ENCODE results near the gene MVP.

MVP gene

DNA sequence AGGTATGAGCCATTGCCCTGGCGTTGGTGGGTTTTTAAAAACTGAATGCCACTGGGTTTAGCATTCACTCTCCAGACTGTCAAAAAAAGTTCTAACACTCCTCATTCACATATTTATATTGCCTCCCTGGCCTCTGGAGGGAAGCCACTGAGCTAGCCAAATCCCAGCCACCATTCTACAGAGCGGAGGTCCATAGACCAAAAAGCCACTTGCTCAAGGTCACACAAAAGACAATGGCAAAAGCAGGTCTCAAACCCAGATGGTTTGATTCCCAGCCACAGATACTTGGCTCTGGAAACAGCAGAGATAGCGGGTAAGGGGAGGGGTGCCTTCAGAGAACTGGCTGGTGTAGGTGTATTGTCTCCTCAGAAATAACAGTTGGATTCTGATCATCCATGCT is 60.8 kb downstream of the MVP start:
- TF ChIP-seq GATA2 (IDR thresholded peaks at IDR 0.05; ENCODE audit: low read depth, low read length) (no peak), GATA3 (IDR thresholded peaks at IDR 0.05; ENCODE audit: low read depth, low read length) (no peak)

DNA sequence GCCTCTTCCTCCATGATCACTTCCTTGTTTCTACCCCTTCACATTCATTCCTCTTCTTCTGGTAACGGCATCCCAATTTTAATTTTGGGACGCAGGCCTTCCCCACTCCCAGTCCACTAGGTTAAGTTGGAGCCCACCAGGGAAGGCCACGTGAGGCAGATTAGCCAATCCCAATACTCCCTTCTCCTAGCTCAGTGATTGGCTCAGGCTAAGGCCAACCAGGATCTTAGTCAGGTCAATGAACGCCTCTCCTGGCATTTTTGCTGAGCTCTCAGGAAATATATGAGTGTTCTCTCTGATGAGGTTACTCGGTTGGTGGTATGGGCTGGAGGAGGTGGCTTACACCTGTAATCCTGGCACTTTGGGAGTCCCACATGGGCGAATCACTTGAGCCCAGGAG is 63.7 kb downstream of the MVP start:
- TF ChIP-seq GATA2 (IDR thresholded peaks at IDR 0.05; ENCODE audit: low read depth, low read length) = no peak
- no peak for TF ChIP-seq GATA3 (IDR thresholded peaks at IDR 0.05; ENCODE audit: low read depth, low read length)

GRCh38 chr16:29891525-29892457 is 71.5 kb downstream of the MVP start:
- TF ChIP-seq GATA2 (IDR thresholded peaks at IDR 0.05; ENCODE audit: low read depth, low read length) = no peak
- TF ChIP-seq GATA3 (IDR thresholded peaks at IDR 0.05; ENCODE audit: low read depth, low read length) = no peak

GRCh38 chr16:29892458-29892813 is 72.2 kb downstream of the MVP start:
- no peak for TF ChIP-seq GATA3 (IDR thresholded peaks at IDR 0.05; ENCODE audit: low read depth, low read length)

GRCh38 chr16:29893553-29893952 is 73.3 kb downstream of the MVP start:
- TF ChIP-seq GATA3 (IDR thresholded peaks at IDR 0.05; ENCODE audit: low read depth, low read length) (no peak), GATA2 (IDR thresholded peaks at IDR 0.05; ENCODE audit: low read depth, low read length) (no peak)

- TF ChIP-seq GATA3 (IDR thresholded peaks at IDR 0.05; ENCODE audit: low read depth, low read length) (no peak), GATA2 (IDR thresholded peaks at IDR 0.05; ENCODE audit: low read depth, low read length) (no peak)
Observed at GRCh38 chr16:29894352-29894751, 74.1 kb downstream of the MVP start.

DNA sequence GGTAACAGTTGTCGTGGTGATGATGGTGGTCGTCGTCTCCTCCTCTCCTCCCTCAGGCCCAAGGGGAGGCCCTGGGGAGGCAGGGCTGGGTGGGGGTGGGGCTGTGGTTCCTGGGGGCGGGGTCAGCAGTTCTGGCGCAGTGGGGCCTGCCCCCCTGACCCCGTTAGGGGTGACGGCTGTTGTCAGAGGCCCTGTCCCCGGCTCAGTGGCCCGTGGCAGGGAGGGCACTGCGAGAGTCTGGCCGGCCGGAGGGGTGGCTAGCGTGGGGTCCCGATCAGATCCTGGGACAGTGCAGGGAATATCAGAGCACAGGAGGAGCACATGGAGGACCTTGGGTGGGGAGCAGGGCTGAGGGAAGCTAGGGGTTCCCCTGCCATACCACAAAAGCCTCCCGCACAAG is 76.6 kb downstream of the MVP start:
- TF ChIP-seq GATA2 (IDR thresholded peaks at IDR 0.05; ENCODE audit: low read depth, low read length) (no peak), GATA3 (IDR thresholded peaks at IDR 0.05; ENCODE audit: low read depth, low read length) (no peak)

DNA sequence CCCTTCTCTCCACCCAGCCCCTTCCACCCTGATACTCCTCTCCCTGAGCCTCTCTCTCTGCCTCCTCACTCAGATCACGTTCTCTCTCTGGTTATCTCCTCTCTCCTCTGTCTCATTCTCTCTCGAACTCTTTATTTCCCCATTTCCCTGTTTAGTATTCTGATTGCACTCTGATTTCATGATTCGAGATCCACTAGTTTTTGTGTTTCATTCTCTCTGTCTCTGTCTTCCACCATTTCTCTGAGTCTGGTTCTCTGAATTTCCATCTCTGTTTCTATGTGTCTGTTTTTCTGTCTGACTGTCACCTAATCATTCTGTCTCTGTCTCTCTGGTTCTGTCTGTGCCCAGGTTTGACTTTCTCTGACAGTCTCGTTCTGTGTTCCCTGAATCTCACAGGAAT is 77.1 kb downstream of the MVP start:
- no peak for TF ChIP-seq GATA3 (IDR thresholded peaks at IDR 0.05; ENCODE audit: low read depth, low read length)
- TF ChIP-seq GATA2 (IDR thresholded peaks at IDR 0.05; ENCODE audit: low read depth, low read length) = no peak

Measured in SH-SY5Y (cell line).